GM19099 (cell line): Measurements from ENCODE around the gene GLCE.

ENCODE experiments used
- POLR2A ChIP-seq: IDR thresholded peaks from 3 replicates; pipeline ENCODE4 v1.6.1; 2011; ENCODE audit warnings: low read depth; ENCODE audit not compliant: insufficient read length; ENCODE audit errors: extremely low read depth

GLCE gene

DNA sequence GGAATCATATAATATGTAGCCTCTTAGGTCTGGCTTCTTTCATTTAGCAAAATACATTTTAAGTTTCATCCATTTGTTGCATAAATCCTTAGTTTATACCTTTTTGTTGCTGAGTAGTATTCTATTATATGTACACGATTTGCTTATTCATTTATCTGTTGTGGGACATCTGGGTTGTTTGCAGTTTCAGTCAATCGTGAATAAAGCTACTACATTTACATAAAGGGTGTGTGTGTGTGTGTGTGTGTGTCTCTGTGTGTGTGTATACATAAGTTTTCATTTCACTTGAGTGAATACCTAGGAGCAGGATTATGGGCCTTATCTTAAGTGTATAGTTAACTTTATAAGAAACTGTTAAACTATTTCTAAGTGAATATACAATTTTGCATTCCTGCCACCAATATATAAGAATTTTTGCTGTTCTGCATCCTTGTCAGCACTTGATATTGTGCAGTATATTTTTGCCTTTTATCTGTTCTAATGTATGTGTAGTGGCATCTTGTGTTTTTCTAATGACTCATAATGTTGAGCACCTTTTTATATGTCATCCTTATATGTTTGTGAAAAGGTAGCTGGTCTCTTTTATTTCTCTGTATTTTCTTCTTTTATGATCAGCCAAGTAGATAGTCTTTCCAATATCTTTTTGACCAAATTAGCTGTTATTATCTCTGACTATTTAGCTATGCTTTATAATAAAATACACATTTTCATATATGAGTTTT, 55.0 kb downstream of the GLCE start:
- TF ChIP-seq POLR2A: no peak

DNA sequence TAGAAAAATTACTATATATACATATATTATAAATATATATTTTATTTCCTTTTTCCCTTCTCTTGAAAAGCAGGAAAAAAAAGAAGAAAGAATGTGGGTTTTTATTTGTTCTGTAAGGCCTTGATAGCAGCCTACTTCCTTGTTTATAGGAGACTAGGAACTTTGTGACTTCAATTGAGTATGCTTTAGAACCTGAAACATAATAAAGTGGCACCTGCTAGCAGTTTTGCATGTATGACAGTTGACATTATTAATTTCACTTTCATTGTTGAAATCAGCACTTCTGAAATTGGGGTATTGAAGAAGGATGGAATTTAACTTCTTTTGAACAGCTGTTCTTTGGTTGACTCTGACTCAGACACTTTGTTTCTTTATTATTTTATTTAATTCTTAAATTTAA, 56.9 kb downstream of the GLCE start:
- no peak for TF ChIP-seq POLR2A

DNA sequence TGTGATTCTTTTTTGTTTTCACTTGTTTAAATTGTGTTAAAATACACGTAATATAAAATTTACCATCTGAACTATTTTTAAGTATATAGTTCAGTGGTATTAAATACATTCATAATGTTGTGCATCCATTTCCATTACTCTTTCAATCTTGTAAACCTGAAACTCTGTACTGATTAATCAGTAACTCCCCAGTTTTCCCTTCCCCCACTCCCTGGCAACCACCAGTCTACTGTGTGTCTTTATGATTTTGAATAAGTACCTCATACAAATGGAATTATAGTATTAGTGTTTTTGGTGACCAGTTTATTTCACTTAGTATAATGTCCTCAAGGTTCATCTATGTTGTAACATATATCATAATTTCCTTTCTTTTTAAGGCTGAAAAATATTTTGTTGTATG, 59.3 kb downstream of the GLCE start:
- no peak for TF ChIP-seq POLR2A

DNA sequence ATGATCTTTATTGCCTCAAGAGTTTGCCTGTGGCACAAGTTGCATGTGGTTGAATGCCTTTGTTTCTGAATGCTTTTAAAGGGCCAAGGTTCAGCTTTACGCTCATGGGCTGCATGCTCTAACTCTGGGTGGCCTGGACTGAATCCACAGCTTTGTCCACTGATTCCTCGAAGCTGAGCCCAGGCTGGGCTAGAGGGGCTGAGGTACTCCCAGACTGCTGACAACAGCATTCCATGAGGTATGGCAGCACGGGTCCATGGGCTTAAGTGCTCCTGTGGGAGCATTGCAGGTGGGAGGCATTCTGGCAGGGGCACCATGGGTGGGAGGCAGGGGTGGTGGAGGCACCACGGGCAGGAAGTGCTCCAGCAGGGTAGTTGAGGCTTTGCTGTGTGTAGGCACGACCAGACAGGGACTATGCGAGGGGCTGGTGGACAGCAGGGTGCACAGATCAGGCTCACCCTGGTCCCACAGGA, 61.6 kb downstream of the GLCE start:
- TF ChIP-seq POLR2A: no peak

DNA sequence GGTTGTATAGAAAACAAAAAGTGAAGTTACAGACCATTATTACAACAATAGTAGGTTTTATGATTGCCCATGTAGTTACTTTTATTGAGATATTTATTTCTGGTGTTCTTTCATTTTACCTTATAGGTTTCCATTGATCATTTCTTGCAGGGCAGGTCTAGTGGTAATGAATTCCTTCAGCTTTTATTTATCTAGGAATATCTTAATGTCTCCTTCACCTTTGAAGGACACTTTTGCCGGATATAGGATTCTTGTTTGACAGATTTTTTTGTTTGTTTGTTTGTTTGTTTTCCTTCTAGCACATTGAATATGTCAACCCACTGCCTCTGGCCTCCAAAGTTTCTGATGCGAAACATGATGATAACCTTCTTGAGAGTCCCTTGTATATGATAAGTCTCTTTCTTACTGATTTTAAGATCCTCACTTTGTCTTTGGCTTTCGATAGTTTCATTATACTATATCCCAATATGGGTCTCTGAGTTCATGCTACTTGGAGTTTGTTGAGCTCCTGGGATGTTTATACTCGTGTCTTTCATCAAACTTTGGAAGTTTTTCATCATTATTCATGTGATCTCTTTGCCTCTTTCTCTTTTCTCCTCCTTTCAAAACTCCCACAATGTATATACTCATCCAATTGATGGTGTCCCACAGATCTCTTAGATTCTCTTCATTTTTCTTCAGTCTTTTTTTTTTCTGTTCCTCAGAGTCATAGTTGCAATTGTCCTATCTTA, 62.8 kb downstream of the GLCE start:
- no peak for TF ChIP-seq POLR2A

DNA sequence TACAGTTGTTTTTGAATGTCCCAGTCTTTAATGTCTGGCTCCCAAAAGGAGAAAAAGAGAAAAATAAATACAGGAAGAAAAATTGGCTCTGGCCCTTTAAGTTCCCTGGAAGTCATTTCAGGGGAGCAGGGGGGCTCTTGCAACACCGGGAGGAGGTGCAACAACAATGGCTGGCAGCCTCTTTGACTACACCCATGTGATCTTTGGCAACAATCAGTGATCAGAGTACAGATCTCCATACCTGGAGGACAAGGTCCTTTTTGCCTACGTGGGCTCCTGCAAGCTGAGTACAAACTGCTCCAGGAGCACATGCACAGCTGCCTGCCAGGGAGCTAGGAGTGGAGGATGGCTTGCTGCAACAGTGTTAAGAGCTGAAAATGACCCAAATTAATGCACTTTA, 63.9 kb downstream of the GLCE start:
- TF ChIP-seq POLR2A: no peak

DNA sequence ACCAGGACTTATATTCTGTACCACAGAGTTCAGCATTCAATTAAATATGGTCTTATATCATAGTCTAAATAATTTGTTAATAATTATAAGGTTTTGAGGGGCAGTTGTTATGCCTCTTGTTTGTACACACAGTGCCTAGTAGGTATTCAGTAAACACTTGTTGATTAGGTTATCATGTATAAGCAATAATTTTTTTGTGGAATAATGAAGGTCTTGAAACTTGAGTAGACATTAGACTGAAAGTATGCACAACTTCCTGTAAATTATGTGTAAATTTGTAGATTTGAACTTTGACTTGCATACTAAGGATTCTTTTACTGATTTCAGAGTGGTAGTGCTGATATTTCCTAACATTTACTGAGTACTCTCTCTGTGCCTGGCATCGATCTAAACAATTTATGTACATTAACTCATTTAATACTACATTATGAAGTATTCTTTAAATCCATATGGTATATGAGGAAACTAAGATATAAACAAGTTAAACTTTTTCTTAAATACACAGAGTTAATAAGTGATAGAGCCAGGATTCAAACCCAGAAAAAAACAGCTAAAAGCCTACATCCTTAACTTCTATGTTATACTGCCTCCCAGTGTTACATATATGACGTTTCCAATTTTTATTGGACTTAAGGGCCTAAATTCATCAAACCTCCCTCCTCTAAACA, 65.1 kb downstream of the GLCE start:
- no peak for TF ChIP-seq POLR2A

DNA sequence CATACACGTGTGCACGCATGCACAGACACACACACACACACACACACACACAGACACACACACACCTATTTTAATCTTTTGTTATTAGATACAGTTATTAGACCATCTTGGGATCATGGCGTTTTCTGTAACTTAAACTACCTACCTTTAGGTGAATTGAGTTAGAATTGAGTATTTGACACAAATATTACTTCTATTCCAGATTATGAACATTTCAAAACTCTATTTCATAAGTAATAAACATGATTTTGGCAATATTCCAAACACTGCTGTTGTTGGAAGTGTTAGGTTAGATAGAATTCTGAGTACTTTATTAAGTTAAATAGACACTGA, 65.6 kb downstream of the GLCE start:
- no peak for TF ChIP-seq POLR2A

DNA sequence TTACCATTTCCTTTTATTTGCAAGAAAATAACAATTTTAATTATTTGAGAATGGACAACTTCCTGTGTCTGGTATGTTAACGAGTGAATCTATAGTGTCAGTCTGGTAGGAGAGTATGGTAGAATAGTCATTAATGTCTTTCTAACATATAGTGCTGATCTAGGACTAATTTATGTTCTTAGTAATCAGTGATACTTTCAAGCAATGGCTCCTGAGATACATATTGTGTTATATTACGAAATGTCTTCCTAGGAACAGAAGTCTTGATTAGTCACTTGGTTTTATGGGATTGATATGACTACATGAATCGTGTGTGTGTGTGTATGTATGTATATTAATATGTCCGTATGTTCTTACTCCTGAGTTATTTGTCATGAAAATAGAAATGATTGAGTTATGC, 71.7 kb downstream of the GLCE start:
- no peak for TF ChIP-seq POLR2A

DNA sequence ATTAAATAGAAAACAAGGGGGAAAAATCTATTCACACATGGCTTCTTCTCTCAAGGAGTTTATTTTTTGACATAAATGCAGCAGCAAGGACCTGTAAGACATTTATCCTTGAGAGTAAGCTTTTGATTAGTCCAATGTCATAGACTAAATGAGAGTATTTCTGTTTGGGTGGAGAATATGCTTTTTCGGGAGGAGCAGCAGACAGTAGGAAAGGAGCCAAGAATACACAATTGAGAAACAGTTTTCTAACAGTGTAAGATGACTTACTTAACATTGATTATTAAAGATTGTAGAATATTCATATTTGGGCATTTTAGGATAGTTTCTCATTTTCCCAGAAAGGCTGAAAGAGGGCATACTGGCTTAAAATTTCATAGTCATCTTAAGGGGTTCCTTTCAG, 72.3 kb downstream of the GLCE start:
- no peak for TF ChIP-seq POLR2A

DNA sequence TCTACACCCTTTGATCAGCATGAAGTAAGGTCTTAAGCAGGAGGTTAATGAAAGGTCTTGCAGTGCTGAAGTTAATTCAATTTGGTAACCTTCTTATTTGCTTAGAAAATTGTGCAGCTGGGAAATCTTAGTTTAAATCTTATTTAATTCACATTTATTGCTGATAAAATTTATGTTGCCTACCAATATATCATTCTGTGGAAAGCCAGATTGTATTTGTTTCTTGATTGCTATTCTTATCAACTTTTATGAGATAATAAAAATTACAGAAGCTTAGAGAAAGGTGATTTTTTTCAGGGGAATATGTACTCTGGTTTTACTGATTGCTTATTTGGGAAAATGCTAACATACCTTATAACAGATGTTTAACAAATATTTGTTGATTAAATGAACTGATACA, 74.2 kb downstream of the GLCE start:
- TF ChIP-seq POLR2A: no peak

DNA sequence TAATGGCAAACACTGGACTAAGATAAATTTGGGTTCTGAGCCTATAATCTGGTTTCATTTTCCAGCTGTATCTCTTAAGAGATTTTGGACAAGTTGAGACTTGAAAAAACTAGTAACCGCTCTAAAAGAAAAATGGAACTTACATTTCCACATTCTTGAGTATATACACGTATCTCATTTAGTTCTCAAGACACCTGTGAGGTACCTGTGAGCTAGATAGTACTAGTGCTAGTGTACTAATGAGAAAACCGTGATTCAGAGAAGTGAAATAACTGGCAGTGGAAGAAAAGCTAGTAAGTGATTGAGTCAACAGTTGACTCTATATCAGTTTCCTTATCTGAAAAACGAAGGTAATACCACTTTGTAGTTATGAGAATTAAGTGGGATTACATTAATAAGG, 76.1 kb downstream of the GLCE start:
- TF ChIP-seq POLR2A: no peak

DNA sequence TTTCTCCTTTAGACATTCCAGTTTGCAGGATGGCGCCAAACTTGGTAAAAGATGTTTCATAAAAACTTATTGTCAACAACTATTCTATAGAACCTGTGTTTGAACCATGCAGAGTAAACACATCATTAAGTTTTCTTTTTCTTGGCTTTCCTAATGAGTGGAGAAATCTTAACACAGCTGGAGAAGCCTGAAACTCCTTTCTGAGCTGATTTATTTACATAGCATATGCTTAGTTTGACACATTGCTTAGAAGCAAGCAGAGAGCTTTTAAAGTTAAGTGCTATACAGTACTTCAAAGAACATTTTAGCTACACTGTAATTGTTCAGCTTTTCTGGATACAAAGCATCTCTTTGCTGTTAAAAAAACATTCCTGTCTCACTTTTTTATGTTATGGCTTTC, 77.3 kb downstream of the GLCE start:
- TF ChIP-seq POLR2A: no peak

DNA sequence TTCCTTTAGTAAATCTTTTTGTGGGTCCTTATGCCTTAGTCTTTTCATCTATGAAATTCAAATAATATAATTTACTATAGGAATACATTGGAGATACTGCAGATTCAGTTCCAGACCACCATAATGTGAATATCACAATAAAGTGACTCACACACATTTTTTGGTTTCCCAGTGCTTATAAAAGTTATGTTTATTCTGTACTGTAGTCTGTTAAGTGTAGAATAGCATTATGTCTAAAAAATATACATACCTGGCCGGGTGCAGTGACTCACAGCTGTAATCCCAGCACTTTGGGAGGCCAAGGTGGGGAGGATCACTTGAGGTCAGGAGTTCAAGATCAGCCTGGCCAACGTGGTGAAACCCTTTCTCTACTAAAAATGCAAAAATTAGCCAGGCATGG, 84.4 kb downstream of the GLCE start:
- no peak for TF ChIP-seq POLR2A

DNA sequence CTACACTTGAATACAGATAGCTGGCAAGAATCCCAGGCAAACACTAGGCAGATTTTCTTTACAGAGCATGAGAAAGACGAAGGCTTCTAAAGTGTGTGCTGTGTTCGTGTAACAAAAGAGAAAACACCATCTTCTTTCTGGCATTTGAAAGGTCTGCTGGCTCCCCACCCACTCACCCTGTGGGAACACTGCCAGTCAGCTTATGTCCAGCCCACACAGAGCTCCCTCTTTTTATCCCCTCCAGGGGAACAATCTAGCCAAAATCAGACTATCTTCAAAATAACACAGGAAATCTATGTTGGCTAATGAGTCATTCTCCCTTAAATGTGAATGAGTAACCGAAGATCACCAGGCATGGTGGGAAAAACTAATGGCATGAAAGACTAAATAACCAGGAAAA, 92.7 kb downstream of the GLCE start:
- no peak for TF ChIP-seq POLR2A

DNA sequence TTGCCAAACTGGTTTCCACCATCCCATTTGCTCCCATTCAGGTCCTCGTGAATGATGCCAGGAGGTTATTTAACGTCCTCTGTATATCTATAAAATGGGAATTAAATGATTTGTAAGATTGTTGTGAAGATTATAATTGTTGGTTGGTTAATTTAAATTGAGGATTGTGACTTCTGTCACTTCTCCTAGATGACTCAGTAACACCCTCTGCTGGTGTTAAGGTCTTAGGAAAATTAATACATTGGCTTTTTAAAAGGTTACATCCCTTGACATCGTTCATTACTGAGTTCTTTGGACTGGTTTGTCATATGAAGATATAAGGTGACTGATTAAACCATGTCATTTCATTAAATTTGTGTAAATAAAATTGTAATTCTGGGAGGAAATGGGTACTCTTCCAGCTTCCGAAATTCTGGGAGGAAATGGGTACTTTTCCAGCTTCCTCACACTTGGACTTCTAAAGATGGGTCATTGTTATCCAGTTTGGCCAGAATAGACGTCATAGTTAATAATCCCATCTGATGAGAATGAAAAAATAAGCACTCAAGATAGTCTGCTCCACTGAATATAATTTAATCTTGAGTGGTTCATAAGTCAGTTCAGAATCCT, 105.0 kb downstream of the GLCE start:
- no peak for TF ChIP-seq POLR2A

DNA sequence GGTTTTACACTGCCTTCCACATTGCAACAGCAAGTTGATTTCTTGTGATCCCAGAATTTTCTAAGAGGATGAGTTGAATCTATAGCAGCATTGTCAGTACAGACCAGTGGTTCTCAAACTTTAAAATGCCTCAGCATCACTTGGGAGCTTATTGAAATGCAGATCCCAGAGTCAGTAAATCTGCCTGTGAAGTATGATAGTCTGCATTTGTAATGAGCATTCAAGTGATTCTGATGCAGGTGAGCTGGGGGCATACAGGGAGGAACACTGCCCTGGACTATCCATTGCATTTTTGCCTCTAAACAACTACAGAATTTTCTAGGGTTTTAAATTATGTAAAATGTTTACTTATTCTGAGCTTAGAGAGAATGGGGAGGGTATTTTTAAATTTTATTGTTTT, 110.8 kb downstream of the GLCE start:
- TF ChIP-seq POLR2A: no peak

DNA sequence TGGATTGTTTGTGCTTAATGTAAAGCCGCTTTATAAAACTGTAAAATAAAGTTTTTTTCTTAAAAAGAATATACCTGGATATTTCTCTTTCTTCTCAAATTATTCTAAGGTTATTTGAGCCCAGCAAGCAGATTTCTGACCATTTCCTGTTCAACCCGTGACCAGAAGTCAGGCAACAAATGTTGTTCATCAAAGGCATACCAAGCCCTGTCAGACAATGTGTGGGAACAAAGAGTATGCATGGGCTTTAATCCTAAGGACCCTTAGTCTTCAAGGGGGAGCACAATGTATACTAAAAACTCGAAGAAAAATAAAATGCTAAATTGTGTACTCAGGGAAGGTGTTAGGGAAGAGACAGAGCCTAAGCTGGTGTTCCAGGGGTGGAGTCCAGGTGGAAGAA, 111.7 kb downstream of the GLCE start:
- no peak for TF ChIP-seq POLR2A
